ENCODE results near the gene UST. TPM values are rescaled to one million over a fixed set of nuclear protein-coding genes. Genes with fewer than 3 reads are reported as not detected.
"Not testable (repeated sequence)": the region's sequence is repeated elsewhere in the genome, so short reads cannot be mapped to it uniquely, and the experiment has no call there.

Gene UST
- total RNA-seq, 1 experiment from 2014 or later, result 4.9 TPM

- DNase-seq (ENCODE audit: low read depth), result no peak
Observed at GRCh38 chr6:148735989-148736388, 10.8 kb upstream of the UST start.

GRCh38 chr6:148736774-148737412, 9.9 kb upstream of the UST start:
- DNase-seq (ENCODE audit: low read depth), result no peak

- no peak for DNase-seq (ENCODE audit: low read depth)
Observed at GRCh38 chr6:148737806-148738205, 9.0 kb upstream of the UST start.

GRCh38 chr6:148738946-148739821, 7.6 kb upstream of the UST start:
- no peak for DNase-seq (ENCODE audit: low read depth)

- DNase-seq (ENCODE audit: low read depth), result no peak
Observed at GRCh38 chr6:148739822-148740128, 7.1 kb upstream of the UST start.

GRCh38 chr6:148743476-148743875, 3.4 kb upstream of the UST start:
- no peak for DNase-seq (ENCODE audit: low read depth)

- no peak for DNase-seq (ENCODE audit: low read depth)
Observed at GRCh38 chr6:148745926-148746325, 904 bp upstream of the UST start.

GRCh38 chr6:148747145-148747470, 278 bp downstream of the UST start:
- peak; percentile 46 for DNase-seq (ENCODE audit: low read depth)

- no peak for DNase-seq (ENCODE audit: low read depth)
Observed at GRCh38 chr6:148747471-148748165, 788 bp downstream of the UST start.

- DNase-seq (ENCODE audit: low read depth), result no peak
Observed at GRCh38 chr6:148749674-148750073, 2.8 kb downstream of the UST start.

GRCh38 chr6:148750838-148751792, 4.3 kb downstream of the UST start:
- no peak for DNase-seq (ENCODE audit: low read depth)

GRCh38 chr6:148751793-148752170, 5.0 kb downstream of the UST start:
- no peak for DNase-seq (ENCODE audit: low read depth)

GRCh38 chr6:148755379-148755778, 8.5 kb downstream of the UST start:
- DNase-seq (ENCODE audit: low read depth), result not testable (repeated sequence)

GRCh38 chr6:148757944-148758480, 11.2 kb downstream of the UST start:
- DNase-seq (ENCODE audit: low read depth), result no peak

GRCh38 chr6:148758492-148758891, 11.7 kb downstream of the UST start:
- DNase-seq (ENCODE audit: low read depth), result no peak

GRCh38 chr6:148760258-148760534, 13.4 kb downstream of the UST start:
- DNase-seq (ENCODE audit: low read depth), result no peak

- peak; percentile 81 for DNase-seq (ENCODE audit: low read depth)
Observed at GRCh38 chr6:148760568-148761526, 14.0 kb downstream of the UST start.

- DNase-seq (ENCODE audit: low read depth), result no peak
Observed at GRCh38 chr6:148761527-148762011, 14.7 kb downstream of the UST start.

- DNase-seq (ENCODE audit: low read depth), result no peak
Observed at GRCh38 chr6:148762231-148762630, 15.4 kb downstream of the UST start.

Data from LHCN-M2 (cell line).